Vagina (tissue), 2 donors: ENCODE data around the gene SEMA5B.

Experiments
- CTCF ChIP-seq, 3 experiments: fragments of 450-650 bp in 2 of 3; fragments of 200-600 bp in 1 of 3; sonication (generic) in 1 of 3; IDR thresholded peaks; one replicate each; pipeline ENCODE4 v1.5.1; 2017 to 2019; ENCODE audit warnings: antibody characterized with exemption in 3 of 3, mild to moderate bottlenecking in 2 of 3, moderate library complexity in 2 of 3
- POLR2A ChIP-seq, 2 donors: fragments of 450-650 bp; IDR thresholded peaks; one replicate each; pipeline ENCODE4 v1.6.1; 2017; ENCODE audit warnings: antibody characterized with exemption in 2 of 2, mild to moderate bottlenecking in 2 of 2, moderate library complexity in 2 of 2

GRCh38 chr3:123071581-123071980, 44.0 kb upstream of the SEMA5B start:
- TF ChIP-seq CTCF (IDR thresholded peaks at IDR 0.05) (no peak), POLR2A (IDR thresholded peaks at IDR 0.05) (no peak)
